HEK293T (cell line): ENCODE data around the gene CDKN3.

ENCODE experiments used
- BHLHE40 ChIP-seq: fragments of 450-650 bp; IDR thresholded peaks from 2 replicates; pipeline ENCODE4 v1.6.1; 2016; ENCODE audit warnings: mild to moderate bottlenecking, moderate library complexity, borderline replicate concordance
- FOXM1 ChIP-seq: fragments of 450-650 bp; IDR thresholded peaks from 2 replicates; pipeline ENCODE4 v1.6.1; 2017; ENCODE audit warnings: mild to moderate bottlenecking, borderline replicate concordance
- L3MBTL2 ChIP-seq: fragments of 450-650 bp; conservative IDR thresholded peaks from 2 replicates; pipeline ENCODE4 v1.6.1; 2016; ENCODE audit warnings: mild to moderate bottlenecking

DNA sequence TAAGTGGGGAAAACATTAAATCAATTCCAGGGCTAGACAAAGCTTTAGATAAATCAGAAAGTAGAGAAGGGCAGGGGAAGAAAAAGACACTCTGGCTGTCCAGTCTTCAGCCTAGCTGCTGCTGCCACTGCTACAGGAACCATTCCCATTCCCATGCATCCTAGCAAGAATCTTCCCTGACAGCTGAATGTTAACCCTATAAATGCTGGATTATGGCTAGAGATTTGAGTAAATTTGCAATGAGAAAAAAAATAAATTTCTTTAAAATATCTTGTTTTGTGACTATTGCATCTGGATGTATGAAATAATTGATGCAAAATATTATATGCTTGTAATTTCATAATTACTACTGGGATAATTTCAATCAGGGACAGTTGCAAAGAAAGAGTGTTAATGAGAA lies 15.0 kb upstream of the CDKN3 start:
- TF ChIP-seq L3MBTL2: no peak
- TF ChIP-seq BHLHE40: no peak
- no peak for TF ChIP-seq FOXM1
